K562 (cell line): Measurements from ENCODE around the gene PRR35. TPM values are rescaled to one million over a fixed set of nuclear protein-coding genes. Genes with fewer than 3 reads are reported as not detected.

ENCODE experiments used
- BDP1 ChIP-seq: IDR thresholded peaks from 3 replicates; pipeline ENCODE4 v1.6.1; 2011; ENCODE audit not compliant: insufficient read length, insufficient read depth
- BRF1 ChIP-seq: IDR thresholded peaks from 3 replicates; pipeline ENCODE4 v1.6.1; 2011; ENCODE audit warnings: borderline replicate concordance, mild to moderate bottlenecking; ENCODE audit not compliant: insufficient read length; ENCODE audit errors: extremely low read depth
- CC2D1A ChIP-seq: fragments of 450-650 bp; IDR thresholded peaks from 2 replicates; pipeline ENCODE4 v1.6.1; 2017; ENCODE audit warnings: mild to moderate bottlenecking
- CHAMP1 ChIP-seq: fragments of 450-650 bp; IDR thresholded peaks from 2 replicates; pipeline ENCODE4 v1.6.1; 2016; ENCODE audit warnings: mild to moderate bottlenecking
- ETV5 ChIP-seq: sonication (generic); formaldehyde crosslinking; IDR thresholded peaks from 2 replicates; pipeline ENCODE4 v1.4.0; 2020; ENCODE audit warnings: low read depth, mild to moderate bottlenecking, missing genetic modification reagents
- FUS ChIP-seq: fragments of 200-400 bp; formaldehyde crosslinking; optimal IDR thresholded peaks from 2 replicates; pipeline ENCODE3; 2017; ENCODE audit warnings: low read depth, low read length
- MAFF ChIP-seq: IDR thresholded peaks from 2 replicates; pipeline ENCODE4 v1.6.1; 2012; ENCODE audit warnings: low read length, improper control_type of control experiment
- NR2F6 ChIP-seq: fragments of 450-650 bp; formaldehyde crosslinking; IDR thresholded peaks from 2 replicates; pipeline ENCODE4 v1.4.0; 2020; ENCODE audit warnings: mild to moderate bottlenecking
- PCBP1 ChIP-seq: fragments of 200-400 bp; formaldehyde crosslinking; IDR thresholded peaks from 2 replicates; pipeline ENCODE4 v1.6.1; 2018; ENCODE audit warnings: mild to moderate bottlenecking, low read depth, low read length; ENCODE audit not compliant: poor library complexity, severe bottlenecking
- SMC3 ChIP-seq: conservative IDR thresholded peaks from 2 replicates; pipeline ENCODE4 v1.6.1; 2011; ENCODE audit warnings: low read depth, low read length, improper control_type of control experiment; ENCODE audit not compliant: insufficient read depth
- TCF7 ChIP-seq: sonication (generic); IDR thresholded peaks from 2 replicates; pipeline ENCODE4 v1.6.1; 2016; ENCODE audit warnings: antibody characterized with exemption, borderline replicate concordance
- TOE1 ChIP-seq, 2 experiments: fragments of 450-650 bp in 1 of 2; sonication (generic) in 1 of 2; formaldehyde crosslinking in 1 of 2; IDR thresholded peaks; 2 replicates each; pipeline versions ENCODE4 v1.7.1 to v1.8.0; 2016 to 2022; ENCODE audit warnings: borderline replicate concordance in 2 of 2, mild to moderate bottlenecking in 2 of 2, antibody characterized with exemption in 1 of 2, inconsistent platforms in 1 of 2, low read depth in 1 of 2, missing genetic modification reagents in 1 of 2, moderate library complexity in 1 of 2
- TRIM25 ChIP-seq: fragments of 450-650 bp; IDR thresholded peaks from 2 replicates; pipeline ENCODE4 v1.7.0; 2016; ENCODE audit warnings: borderline replicate concordance
- XRCC4 ChIP-seq: IDR thresholded peaks from one replicate; pipeline ENCODE4 v1.6.1; 2011; ENCODE audit not compliant: insufficient read depth, insufficient read length; ENCODE audit errors: extremely low read depth
- ZBTB7A ChIP-seq: IDR thresholded peaks from 2 replicates; pipeline ENCODE4 v1.6.1; 2011; ENCODE audit warnings: low read depth, mild to moderate bottlenecking, low read length, moderate library complexity, borderline replicate concordance; ENCODE audit not compliant: control insufficient read depth
- ZC3H4 ChIP-seq: sonication (generic); formaldehyde crosslinking; IDR thresholded peaks from 2 replicates; pipeline ENCODE4 v1.9.0; 2021; ENCODE audit warnings: missing genetic modification reagents, borderline replicate concordance
- polyA plus RNA-seq, 8 experiments: library from polyadenylated mRNA; depleted of rRNA in 4 of 8; stranded (reverse) in 5 of 8; unstranded in 3 of 8; fragments of >200 nt; fragmentation: Nextera tagmentation in 2 of 8; fragmentation: Illumina TruSeq in 1 of 8; extraction: Ambion mirVana in 2 of 8; extraction: Trizol in 1 of 8; gene quantifications; 2 replicates each; pipeline versions ENCODE4 v1.2.1 to v1.2.3, GENCODE V29; 2011 to 2014; ENCODE audit warnings: inconsistent platforms in 1 of 8, missing spikeins in 1 of 8
- total RNA-seq, 7 experiments: library from RNA; depleted of rRNA in 6 of 7; stranded (reverse); fragments of >200 nt in 6 of 7; fragmentation: Illumina TruSeq in 2 of 7; extraction: Trizol in 2 of 7; gene quantifications; 2 replicates each; pipeline versions ENCODE4 v1.2.1 to v1.2.3, GENCODE V29; 2011 to 2021; ENCODE audit warnings: low replicate concordance in 1 of 7

The PRR35 gene
- total and polyA plus RNA-seq, 9 of the 15 experiments (the other 6 are each of a cell fraction or from before 2014, with no cell fraction given) = 0.17 to 0.45 (median 0.21) TPM; not detected in 5

GRCh38 chr16:590188-590814 is 30.1 kb downstream of the PRR35 start (continued):
- no peak for TF ChIP-seq PCBP1
- TF ChIP-seq BRF1 = no peak
- TF ChIP-seq TOE1 (IDR thresholded peaks at IDR 0.05; ENCODE audit: borderline replicate concordance) = no peak
- no peak for TF ChIP-seq TOE1 (CRISPR knock-in tag; IDR thresholded peaks at IDR 0.05; ENCODE audit: borderline replicate concordance, low read depth)
- no peak for TF ChIP-seq TCF7
- no peak for TF ChIP-seq ETV5 (CRISPR knock-in tag)
- TF ChIP-seq CC2D1A = no peak
- no peak for TF ChIP-seq NR2F6 (CRISPR knock-in tag)
- TF ChIP-seq ZC3H4 (CRISPR knock-in tag) = peak; percentile 83
- no peak for TF ChIP-seq FUS
- TF ChIP-seq ZBTB7A = no peak
- TF ChIP-seq SMC3 = no peak
- TF ChIP-seq MAFF = no peak
- TF ChIP-seq BDP1 = no peak
- TF ChIP-seq TRIM25 = no peak
- no peak for TF ChIP-seq CHAMP1
- no peak for TF ChIP-seq XRCC4
